HG02610 (cell line): ENCODE data around the gene DUSP1.

Experiments
- ATAC-seq: cut with Tn5 transposase; IDR thresholded peaks from one replicate; pipeline ENCODE4 v1.9.1; 2021; ENCODE audit warnings: mild to moderate bottlenecking, moderate library complexity; ENCODE audit not compliant: unreplicated experiment

DUSP1 gene

DNA sequence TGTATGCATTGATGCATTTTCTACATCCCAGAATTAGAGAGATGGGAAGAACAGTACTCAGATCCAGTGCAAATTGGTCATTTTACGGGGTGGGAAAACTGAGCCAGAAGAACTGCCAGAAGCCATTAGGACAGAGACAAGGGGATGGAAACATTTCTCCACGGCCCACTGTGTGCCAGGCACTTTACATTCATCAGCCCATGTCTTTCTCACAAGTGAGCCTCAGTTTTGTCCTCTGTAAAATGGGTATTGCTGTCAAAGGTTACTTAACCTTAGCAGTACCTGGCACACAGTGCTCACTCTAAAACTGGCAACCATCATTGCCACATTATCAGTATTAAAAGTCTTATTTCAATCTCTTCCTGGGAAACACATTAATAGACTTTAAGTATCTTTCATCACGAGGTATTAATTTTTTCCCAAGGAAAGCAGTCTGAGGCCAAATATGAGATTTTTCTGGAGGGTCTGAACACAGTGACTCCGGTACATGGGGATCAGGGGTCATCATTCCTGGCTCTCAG, 5.2 kb downstream of the DUSP1 start:
- ATAC-seq = no peak

DNA sequence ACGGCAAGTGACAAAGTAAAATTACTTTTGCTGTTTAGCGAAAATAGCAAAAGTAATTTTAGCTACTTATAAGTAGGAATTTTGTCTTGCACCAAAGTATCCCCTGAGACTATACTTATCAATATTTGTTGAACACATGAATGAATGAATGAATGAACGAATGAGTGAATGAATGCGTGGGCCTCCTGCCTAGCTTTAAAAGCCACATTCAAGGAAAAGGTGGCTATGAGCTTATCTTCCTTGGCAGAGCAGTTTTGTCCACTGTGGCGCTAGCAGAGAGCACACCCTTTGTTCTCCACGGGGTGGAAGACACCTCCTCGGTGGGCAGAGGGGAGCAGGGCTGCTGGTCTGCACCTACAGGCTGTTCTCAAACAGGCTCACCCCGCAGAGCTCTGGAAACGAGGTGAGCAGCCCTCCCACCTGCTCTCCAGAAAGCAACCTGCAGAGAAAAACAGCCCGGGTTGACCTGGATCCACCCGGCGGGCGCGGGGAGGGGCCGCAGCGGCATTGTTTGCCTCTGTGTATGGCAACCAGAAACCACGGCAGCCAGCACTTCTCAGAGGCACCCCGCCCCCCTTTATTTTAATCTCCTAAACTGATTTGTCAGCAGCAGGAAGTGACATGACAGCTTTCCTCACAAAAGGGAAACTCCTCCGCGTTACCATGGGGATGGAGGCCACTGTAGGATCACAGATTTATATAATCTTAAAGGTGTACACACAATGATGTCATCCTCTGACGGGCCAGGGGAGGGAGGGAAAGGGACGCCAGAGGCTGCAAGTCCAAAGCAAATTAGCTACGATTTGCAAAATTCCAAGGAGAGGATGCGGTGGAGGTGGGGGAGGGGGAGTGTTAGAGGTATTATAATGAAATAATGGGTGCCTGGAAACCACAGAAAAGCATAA, 5.9 kb downstream of the DUSP1 start:
- ATAC-seq = peak; percentile 85

DNA sequence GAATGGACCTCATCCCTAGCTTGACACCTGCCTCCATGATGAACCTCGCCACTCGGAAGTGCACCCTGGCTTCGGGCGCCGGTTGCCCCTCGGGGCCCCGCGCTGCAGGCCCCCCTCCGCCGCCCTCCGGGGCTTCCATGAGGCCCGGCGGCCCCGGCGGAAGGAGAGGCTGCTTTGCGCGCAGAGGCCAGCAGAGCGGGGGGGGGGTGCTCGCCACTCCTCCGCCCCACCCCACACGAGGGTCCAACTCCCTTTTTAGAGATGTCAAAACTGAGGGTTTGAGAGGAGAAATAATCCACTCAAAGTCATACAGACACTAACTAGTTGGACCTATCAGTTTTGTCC, 7.9 kb downstream of the DUSP1 start:
- ATAC-seq = no peak

GRCh38 chr5:172762214-172763119, 8.5 kb downstream of the DUSP1 start:
- ATAC-seq = no peak

DNA sequence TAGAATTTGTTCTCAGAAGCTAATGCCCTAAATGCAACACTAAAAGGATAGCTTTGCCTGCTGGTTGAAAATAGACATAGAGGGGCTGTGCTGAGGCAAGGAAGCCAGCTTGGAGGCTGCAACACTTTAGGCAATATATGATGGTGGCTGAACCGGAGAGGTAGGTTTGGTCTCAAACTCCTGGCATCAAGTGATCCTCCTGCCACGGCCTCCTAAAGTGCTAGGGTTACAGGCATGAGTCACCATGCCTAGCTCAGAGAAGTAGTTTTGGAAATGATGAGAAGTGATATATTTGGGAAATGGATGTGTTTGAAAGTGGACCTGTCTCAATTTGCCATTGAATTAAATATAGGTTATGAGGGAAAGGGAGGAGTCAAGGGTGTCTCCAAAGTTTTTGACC, 10.0 kb downstream of the DUSP1 start:
- ATAC-seq = no peak

DNA sequence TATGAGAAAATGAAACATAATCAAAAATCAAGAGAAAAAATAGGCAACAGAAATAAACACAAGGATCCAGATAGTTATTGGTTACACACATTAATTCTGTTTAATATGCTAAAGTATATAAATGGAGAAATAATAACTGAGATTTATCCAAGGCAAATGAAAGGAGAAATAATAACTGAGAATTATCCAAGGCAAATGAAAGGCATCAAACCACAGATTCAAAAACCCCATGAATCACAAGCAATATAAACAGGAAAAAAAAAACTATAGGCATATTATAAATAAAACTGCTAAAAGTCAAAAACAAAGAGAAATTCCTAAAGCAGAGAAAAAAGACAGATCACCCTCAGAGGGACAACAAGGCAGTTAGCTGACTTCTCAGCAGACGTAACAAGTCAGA, 10.9 kb downstream of the DUSP1 start:
- ATAC-seq = no peak

DNA sequence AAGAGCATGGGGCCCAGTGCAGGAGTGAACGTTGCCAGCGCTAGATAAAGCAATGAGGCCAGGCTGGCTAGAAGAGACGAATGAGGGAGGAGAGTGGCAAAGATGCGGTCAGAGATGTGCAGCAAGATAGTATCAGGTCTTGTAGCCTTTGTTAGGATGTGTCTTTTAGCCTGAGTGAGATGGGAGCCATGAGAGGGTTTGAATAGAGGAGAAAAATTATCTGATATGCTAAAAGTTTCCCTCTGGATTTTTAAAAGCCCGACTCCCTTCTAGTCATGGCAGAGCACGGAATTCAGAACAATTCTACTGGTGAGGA, 12.2 kb downstream of the DUSP1 start:
- ATAC-seq = no peak

DNA sequence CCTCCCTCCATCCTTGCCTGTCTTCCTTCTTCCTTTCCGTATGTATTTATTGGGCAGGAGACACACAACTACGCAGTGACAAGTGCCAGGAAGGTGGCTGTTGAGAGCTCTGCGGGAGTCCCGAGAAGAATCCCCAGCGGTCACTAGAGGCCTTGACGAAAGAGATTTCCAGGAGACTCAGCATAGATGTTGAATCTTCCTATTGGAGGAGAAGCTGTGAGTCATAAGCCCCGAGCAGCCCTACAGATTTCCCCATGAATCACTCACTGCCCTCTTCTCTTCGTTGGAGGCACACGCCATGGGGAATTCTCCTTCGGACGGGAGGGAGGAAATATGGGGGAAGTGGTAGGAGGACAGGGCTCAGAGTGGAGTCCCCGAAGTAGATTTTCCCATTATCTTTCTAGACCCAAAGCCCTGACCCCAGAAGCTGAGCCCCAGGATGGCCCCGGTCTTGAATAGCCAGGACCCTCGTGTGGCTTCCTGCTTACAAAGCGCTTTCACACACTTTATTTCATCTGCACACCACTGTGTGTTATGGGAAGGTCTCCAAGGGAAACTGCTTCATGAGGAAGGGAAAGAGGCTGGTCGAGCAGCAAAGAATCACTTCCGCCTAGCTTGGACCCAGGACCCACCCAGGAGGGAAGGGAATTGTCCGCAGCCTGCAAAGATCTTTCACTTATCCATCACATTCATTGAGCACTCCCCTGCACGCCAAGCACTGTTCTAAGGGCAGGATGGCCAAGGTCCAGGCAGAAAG, 12.7 kb downstream of the DUSP1 start:
- ATAC-seq = no peak

DNA sequence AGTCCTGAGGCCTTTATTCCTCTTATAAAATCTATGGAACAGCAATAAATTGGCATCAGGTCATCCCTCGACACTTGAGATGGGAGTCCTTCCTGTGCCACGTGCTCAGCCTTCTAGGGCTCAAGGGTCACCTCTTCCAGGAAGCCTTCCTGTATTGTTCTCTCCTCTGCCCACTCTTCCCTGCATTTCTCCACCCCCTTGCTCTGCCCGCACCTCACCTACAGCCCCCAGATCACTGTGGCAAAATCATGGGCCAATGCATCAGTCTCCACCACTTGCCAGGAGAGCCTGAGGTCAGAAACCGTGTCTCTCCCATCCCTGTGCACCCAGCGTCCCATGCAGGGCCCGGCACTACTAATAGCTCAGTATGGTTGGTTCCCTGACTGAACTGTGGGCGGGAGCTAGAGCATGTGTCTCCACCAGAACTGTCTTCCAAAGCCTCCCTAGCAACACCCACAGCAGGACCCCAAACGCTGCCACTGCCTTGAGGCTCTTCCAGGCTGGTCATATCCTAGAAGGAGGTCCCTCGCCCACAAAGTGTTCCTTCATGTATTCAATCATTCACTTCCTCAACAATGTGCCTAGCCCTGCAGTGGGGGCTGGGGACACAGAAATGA, 13.5 kb downstream of the DUSP1 start:
- ATAC-seq = no peak

DNA sequence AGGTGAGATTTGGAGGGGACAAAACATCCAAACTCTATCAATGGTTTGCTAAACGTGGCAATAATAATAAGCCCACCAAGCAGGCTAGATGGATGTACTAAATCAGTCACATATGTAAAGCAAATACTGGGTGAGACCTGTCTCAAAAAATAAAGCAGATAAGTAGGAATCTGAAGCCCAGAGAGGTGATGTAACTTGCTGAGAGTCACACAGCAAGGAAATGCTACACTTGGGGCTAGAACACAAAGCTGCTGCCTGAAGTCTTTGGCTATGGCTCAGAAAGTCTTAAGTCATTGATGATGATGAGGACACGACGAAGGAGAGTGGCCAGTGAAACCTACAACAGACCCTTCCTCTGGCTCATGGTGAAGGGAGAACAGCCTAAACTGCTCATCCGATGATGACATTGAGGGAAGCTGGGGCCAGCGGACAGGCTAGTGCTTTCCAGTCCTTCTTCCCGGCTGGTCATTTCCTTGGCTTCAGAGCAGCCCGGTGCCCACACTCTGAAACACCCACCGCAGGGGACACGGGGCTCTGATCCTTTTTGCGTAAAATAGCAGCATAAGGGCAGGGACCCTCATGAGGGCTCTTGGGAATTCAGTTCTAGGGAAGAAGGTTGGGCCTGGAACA, 14.1 kb downstream of the DUSP1 start:
- ATAC-seq = no peak

- ATAC-seq = no peak
Observed at GRCh38 chr5:172754596-172755356, 16.2 kb downstream of the DUSP1 start.

DNA sequence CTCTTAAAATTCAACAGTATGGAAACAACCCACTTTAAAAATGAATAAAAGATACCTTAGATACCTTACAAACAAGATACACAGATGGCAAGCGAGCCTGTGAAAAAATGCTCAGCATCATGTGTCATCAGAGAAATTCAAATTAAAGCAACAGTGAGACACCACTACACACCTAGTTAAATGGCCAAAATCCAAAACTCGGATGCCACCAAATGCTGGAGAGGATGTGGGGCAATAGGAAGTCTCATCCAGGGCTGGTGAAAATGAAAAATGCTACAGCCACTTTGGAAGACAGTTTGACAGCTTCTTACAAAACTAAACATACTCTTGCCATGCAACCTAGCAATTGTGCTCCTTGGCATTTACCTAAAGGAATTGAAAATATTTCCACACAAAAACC, 17.9 kb downstream of the DUSP1 start:
- ATAC-seq = no peak

DNA sequence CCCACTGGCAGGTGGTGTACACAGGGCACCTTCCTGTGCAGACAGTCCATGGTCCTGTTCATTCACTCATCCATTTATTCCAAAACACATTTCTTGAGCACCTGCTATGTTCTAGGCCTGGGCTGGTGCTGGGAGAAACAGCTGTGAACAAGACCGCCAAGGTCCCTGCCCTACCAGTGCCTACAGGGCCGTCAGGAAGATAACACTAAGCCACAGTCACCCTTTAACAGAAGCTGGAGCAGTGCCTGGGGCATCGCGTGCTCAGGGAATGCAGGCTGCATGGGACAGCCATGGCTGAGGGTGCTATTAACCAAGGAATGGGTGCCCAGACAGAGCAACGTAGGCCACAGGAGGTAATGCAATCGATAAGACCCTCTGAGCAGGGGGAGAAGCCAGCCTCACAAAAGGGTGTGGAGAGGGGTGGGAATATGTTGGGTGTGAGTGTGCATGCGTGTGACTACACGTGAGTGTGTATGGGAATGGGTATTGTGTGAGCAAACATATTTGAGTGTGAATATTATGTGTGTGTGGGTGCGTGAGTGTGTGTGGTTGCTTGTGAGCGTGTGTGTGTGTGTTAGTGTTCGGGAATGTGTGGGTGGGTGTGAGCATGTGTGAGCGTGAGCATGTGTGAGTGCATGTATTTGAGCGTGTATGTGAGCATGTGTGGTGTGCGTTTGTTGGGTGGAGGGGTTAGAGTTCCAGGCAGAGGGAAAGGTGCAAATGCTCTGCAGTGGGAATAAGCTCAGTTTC, 19.1 kb downstream of the DUSP1 start:
- no peak for ATAC-seq

DNA sequence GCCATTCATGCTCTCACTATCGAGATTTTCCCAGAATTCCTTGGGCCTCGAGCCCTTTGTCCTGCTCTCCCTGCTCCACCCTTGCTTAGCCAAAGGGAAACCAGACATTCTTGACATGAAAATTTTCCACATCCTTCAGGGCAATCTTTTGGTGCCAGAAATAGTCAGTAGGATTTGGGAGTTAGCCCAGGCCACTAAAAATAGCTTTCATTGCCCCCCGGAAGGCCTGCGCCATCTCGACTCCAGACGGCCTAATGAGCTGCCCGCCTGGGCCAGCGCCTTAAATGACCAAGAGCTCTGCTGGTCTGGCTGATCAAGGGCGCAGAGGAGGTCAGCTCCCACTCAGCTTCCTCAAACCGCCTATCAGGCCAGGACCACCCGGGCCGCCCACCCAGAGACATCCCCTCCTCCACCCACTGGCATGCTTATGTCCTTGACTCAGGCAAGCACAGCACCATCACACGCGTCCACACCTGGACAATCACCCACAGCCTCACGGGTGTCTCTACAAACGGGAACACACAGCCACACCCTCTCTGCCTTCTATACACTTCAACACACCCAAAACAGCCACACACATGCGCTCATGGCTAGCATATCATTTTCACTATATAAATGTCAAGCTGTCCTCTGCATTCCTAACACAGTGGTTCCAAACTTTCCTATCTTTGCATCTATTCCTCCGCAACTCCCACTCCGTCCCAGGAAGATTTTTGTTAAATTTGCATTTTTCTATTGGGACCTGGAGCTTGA, 20.9 kb downstream of the DUSP1 start:
- no peak for ATAC-seq

DNA sequence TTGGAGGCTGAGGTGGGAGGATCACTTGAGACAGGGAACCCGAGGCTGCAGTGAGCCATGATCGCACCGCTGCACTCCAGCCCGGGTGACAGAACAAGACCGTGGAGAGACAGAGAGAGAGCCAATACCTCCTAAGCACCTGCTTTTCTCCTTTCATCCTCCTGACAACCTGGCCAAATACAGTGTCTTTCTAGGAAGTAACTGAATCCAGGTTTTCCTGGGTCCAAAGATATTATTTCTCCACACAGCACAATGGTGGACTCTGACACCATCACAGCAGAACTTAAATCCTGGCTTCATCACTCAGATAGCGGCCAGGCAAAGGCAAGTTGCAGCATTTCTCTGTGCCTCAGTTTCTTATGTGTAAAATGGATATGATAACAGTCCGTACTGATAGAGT, 21.9 kb downstream of the DUSP1 start:
- ATAC-seq = no peak

GRCh38 chr5:172748341-172748843, 22.6 kb downstream of the DUSP1 start:
- no peak for ATAC-seq

GRCh38 chr5:172747471-172747870, 23.5 kb downstream of the DUSP1 start:
- no peak for ATAC-seq

- ATAC-seq = no peak
Observed at GRCh38 chr5:172746725-172747124, 24.3 kb downstream of the DUSP1 start.
